ENCODE data around the gene CPLANE2.

DNA sequence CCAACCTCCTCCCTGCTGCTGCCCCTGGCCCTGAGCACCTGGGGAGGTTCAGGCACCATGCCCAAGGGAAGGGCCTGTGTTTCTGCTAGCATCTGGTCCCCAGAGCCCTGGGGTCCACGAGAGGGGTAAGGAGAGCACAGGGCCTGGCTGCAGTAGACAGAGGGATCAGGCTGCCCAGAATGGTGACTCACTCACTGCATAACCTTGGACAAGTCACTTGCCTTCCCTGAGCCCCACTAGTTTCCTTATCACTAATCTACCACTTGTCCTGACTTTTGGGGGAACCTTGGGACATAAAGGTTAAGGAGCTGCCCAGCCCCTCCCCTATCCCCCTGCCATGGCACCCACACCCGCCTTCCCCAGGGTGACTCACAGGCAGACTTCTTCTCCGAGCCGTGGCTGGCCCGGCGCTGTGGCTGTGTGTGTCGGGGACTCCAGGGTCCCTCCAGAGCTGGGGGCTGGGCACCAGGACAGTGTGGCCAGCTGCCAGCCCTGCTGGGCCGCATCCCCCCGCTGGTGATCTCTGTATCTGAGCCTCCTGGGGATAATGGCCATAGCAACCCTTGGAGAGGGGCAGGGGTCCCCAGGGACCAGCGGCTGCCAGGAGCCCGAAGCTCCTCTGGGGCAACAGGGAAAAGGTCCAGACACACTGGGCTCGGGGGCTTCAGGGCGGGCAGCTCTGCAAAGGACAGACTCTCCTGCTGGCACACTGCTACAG lies 28.6 kb downstream of the CPLANE2 start:
- TF ChIP-seq POLR2A (IDR thresholded peaks at IDR 0.05): no peak
- no peak for TF ChIP-seq CTCF (IDR thresholded peaks at IDR 0.05)
